Right forelimb (tissue), 1 donor: ENCODE measurements around the gene LIMS1.

Experiments used
- DNase-seq: peaks from one replicate; pipeline ENCODE4 v3.0.0-alpha.2; 2018

LIMS1 gene

GRCh38 chr2:108616318-108616717 is 82.0 kb downstream of the LIMS1 start:
- DNase-seq, result no peak

GRCh38 chr2:108616751-108617161 is 82.5 kb downstream of the LIMS1 start:
- no peak for DNase-seq

GRCh38 chr2:108617617-108618016 is 83.3 kb downstream of the LIMS1 start:
- no peak for DNase-seq

- no peak for DNase-seq
These were observed 85.8 kb downstream of the LIMS1 start for GRCh38 chr2:108619925-108620620.

- DNase-seq, result no peak
These were observed 86.4 kb downstream of the LIMS1 start for GRCh38 chr2:108620656-108621055.

GRCh38 chr2:108621087-108621559 is 86.9 kb downstream of the LIMS1 start:
- no peak for DNase-seq

- DNase-seq, result no peak
These were observed 87.7 kb downstream of the LIMS1 start for GRCh38 chr2:108621687-108622681.

GRCh38 chr2:108623616-108624015 is 89.3 kb downstream of the LIMS1 start:
- DNase-seq, result no peak

- DNase-seq, result no peak
These were observed 91.0 kb downstream of the LIMS1 start for GRCh38 chr2:108625186-108625827.

- DNase-seq, result no peak
These were observed 91.5 kb downstream of the LIMS1 start for GRCh38 chr2:108625828-108626195.

- no peak for DNase-seq
These were observed 92.7 kb downstream of the LIMS1 start for GRCh38 chr2:108626995-108627394.

- no peak for DNase-seq
These were observed 93.8 kb downstream of the LIMS1 start for GRCh38 chr2:108627911-108628567.

- DNase-seq, result no peak
These were observed 94.7 kb downstream of the LIMS1 start for GRCh38 chr2:108628936-108629335.

- DNase-seq, result no peak
These were observed 95.1 kb downstream of the LIMS1 start for GRCh38 chr2:108629417-108629816.

- no peak for DNase-seq
These were observed 96.5 kb downstream of the LIMS1 start for GRCh38 chr2:108630567-108631405.

GRCh38 chr2:108632332-108633160 is 98.3 kb downstream of the LIMS1 start:
- DNase-seq, result no peak

GRCh38 chr2:108633409-108633808 is 99.1 kb downstream of the LIMS1 start:
- no peak for DNase-seq

GRCh38 chr2:108634011-108634410 is 99.7 kb downstream of the LIMS1 start:
- DNase-seq, result no peak

GRCh38 chr2:108634576-108635160 is 100.4 kb downstream of the LIMS1 start:
- no peak for DNase-seq

GRCh38 chr2:108635630-108636354 is 101.5 kb downstream of the LIMS1 start:
- no peak for DNase-seq
